ENCODE results near the gene RAET1L.
"Not testable (repeated sequence)": the region's sequence is repeated elsewhere in the genome, so short reads cannot be mapped to it uniquely, and the experiment has no call there.

RAET1L gene

GRCh38 chr6:150036081-150036480, 10.7 kb upstream of the RAET1L start:
- TF ChIP-seq POLR2A (IDR thresholded peaks at IDR 0.05; ENCODE audit: low read length), result no peak
- TF ChIP-seq GATA1 (IDR thresholded peaks at IDR 0.05; ENCODE audit: low read depth, low read length), result no peak
- DNase-seq, result no peak

- no peak for DNase-seq
- no peak for TF ChIP-seq POLR2A (IDR thresholded peaks at IDR 0.05; ENCODE audit: low read length)
- TF ChIP-seq GATA1 (IDR thresholded peaks at IDR 0.05; ENCODE audit: low read depth, low read length), result no peak
These were observed 8.0 kb upstream of the RAET1L start for GRCh38 chr6:150033207-150033771.

- no peak for TF ChIP-seq GATA1 (IDR thresholded peaks at IDR 0.05; ENCODE audit: low read depth, low read length)
- no peak for TF ChIP-seq POLR2A (IDR thresholded peaks at IDR 0.05; ENCODE audit: low read length)
- DNase-seq, result no peak
These were observed 7.3 kb upstream of the RAET1L start for GRCh38 chr6:150032598-150032997.

GRCh38 chr6:150030611-150031010, 5.3 kb upstream of the RAET1L start:
- no peak for TF ChIP-seq GATA1 (IDR thresholded peaks at IDR 0.05; ENCODE audit: low read depth, low read length)
- no peak for TF ChIP-seq POLR2A (IDR thresholded peaks at IDR 0.05; ENCODE audit: low read length)
- DNase-seq, result no peak

DNA sequence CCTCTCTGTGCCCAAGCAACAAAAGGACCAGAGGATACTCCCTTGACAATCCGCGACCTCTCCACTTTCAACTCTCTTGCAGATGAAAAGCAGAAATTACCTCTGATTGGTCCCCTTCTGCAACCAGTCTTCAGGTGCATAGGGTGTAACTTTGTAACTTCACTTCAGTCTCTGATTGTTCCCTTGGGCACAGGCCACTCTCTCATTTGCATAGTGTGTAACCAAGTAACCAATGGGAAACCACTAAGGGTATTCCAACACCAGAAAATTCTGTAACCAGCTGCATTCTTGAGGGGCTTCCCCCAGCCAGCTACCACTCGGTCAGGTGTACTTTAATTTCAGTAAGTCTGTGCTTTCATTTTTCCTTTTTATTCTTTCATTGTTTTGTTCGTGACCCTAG, 4.4 kb upstream of the RAET1L start:
- TF ChIP-seq POLR2A (IDR thresholded peaks at IDR 0.05; ENCODE audit: low read length) (no peak), GATA1 (IDR thresholded peaks at IDR 0.05; ENCODE audit: low read depth, low read length) (no peak)

DNA sequence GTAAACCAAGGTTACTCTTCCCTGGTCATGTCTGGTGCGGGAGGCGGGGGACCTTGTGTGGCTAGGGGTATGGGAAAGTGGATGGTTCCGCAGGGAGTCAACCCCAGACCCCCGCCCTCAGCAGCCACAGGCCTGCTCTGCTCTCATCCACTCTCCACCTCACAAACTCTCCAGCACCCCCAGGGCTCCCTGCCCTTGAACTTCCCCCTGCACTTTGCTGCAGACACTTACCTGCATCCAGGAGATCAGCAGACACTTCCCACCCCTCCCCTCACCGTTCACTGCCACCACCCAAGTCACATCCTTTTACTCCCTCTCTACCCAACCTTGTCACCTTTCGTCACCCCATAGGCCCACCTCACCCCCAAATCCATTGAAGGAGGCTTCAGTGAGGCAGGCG, 3.9 kb upstream of the RAET1L start:
- no peak for DNase-seq
- TF ChIP-seq POLR2A (IDR thresholded peaks at IDR 0.05; ENCODE audit: low read length), result no peak
- no peak for TF ChIP-seq GATA1 (IDR thresholded peaks at IDR 0.05; ENCODE audit: low read depth, low read length)

More for the DNA sequence above, 4.4 kb upstream of the RAET1L start:
- DNase-seq, result no peak

DNA sequence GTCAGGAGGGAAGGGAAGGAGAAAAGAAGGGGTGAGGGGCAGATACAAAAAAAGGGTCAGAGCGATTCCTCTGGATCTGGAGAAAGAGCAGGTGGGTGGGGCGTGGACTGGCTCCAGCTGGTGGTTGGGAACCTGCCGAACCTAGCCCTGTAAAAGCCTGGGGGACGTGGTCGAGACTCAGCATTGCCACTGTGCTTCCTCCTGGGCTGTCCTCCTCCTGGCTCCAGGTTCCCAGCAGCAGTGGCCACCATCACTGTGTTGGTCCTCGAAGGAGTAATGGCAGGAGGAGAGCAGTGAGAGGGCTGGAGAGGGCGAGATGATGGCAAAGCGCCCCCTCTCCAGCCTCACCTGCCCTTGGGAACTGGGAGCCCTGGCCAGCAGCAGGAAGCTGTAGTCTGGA, 3.5 kb upstream of the RAET1L start:
- no peak for DNase-seq
- no peak for TF ChIP-seq GATA1 (IDR thresholded peaks at IDR 0.05; ENCODE audit: low read depth, low read length)
- no peak for TF ChIP-seq POLR2A (IDR thresholded peaks at IDR 0.05; ENCODE audit: low read length)

GRCh38 chr6:150027806-150028565, 2.7 kb upstream of the RAET1L start:
- no peak for DNase-seq
- TF ChIP-seq POLR2A (IDR thresholded peaks at IDR 0.05; ENCODE audit: low read length) (no peak), GATA1 (IDR thresholded peaks at IDR 0.05; ENCODE audit: low read depth, low read length) (no peak)

GRCh38 chr6:150026976-150027805, 1.9 kb upstream of the RAET1L start:
- no peak for TF ChIP-seq POLR2A (IDR thresholded peaks at IDR 0.05; ENCODE audit: low read length)
- no peak for TF ChIP-seq GATA1 (IDR thresholded peaks at IDR 0.05; ENCODE audit: low read depth, low read length)
- no peak for DNase-seq

DNA sequence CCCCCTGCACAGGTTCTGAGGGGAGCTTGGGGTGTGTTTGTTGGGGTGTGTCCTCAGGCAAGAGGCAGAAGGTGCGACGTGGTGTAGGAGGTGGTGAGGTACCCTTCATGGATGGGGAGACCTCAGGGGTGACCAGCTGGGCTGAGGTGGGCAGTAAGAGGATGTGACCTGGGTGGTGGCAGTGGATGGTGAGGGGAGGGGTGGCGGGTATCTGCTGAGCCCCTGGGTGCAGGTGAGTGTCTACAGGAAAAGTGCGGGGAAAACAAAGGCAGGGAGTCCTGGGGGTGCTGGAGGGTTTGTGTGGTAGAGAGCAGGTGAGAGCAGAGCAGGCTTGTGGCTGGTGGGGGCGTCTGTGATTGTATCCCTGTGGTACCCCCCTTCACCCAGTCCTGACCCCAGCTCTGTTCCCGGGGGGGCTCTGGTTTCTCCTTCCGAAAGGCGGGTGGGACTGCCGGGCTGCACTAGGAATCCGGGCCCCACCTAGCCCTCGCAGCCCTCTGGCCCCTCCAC, 631 bp downstream of the RAET1L start:
- DNase-seq, result no peak
- TF ChIP-seq GATA1 (IDR thresholded peaks at IDR 0.05; ENCODE audit: low read depth, low read length) (no peak), POLR2A (IDR thresholded peaks at IDR 0.05; ENCODE audit: low read length) (no peak)

GRCh38 chr6:150024021-150024420, 1.3 kb downstream of the RAET1L start:
- DNase-seq, result not testable (repeated sequence)

GRCh38 chr6:150021870-150022269, 3.5 kb downstream of the RAET1L start:
- not testable (repeated sequence) for DNase-seq

GRCh38 chr6:150018846-150019580, 6.3 kb downstream of the RAET1L start:
- DNase-seq, result no peak
- TF ChIP-seq POLR2A (IDR thresholded peaks at IDR 0.05; ENCODE audit: low read length), result no peak
- TF ChIP-seq GATA1 (IDR thresholded peaks at IDR 0.05; ENCODE audit: low read depth, low read length), result no peak

DNA sequence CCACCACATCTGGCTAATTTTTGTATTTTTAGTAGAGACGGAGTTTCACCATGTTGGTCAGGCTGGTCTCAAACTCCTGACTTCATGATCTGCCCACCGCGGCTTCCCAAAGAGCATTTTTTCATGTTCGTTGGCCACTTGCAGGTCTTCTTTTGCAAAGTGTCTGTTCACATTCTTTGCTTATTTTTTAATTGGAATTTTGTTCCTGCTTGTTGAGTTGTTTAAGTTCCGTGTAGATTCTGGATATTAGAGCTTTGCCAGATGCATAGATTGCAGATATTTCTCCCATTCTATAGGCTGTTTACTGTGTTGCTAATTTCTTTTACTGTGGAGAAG, 8.2 kb downstream of the RAET1L start:
- DNase-seq, result not testable (repeated sequence)
